ENCODE measurements around the gene LCN6. TPM values are rescaled to one million over a fixed set of nuclear protein-coding genes. Genes with fewer than 3 reads are reported as not detected.

Gene LCN6
- polyA plus RNA-seq, 1 donor (not counting 4 experiments of a cell fraction or from before 2014, with no cell fraction given) = not detected

GRCh38 chr9:136774416-136775045 is 26.2 kb upstream of the LCN6 start:
- FAIRE-seq (no peak), DNase-seq (ENCODE audit: low read depth, low spot score) (no peak)
- no peaks in the 10 kb centered on the region for H3K36me3 ChIP-seq (ENCODE audit: control insufficient read depth in 2 of 2, extremely low read depth in 1 of 2, insufficient read depth in 2 of 2, low read length in 2 of 2)
- no peak overlapping the region for H3K4me3 ChIP-seq (ENCODE audit: control insufficient read depth in 2 of 3, extremely low read depth in 1 of 3, insufficient read depth in 2 of 3, low read depth in 1 of 3, low read length in 3 of 3)
- H3K27ac ChIP-seq (ENCODE audit: control insufficient read depth, insufficient read depth, low read length) = no peak overlapping the region
- dilution Hi-C loops (cut with MboI; ENCODE audit: extremely low pct_ligation_motif_present, low sequenced_read_pairs) = no loop called here
- TF ChIP-seq CTCF (optimal IDR thresholded peaks at IDR 0.05 in 1 of 3, IDR thresholded peaks at IDR 0.05 in 1 of 3, conservative IDR thresholded peaks at IDR 0.05 in 1 of 3; ENCODE audit: extremely low read depth in 1 of 3, insufficient read depth in 2 of 3, low read length in 3 of 3) = no peak
- TF ChIP-seq EZH2 (IDR thresholded peaks at IDR 0.05; ENCODE audit: low read length) = no peak
- H3K9me1 ChIP-seq (ENCODE audit: control insufficient read depth, extremely low read depth, insufficient read depth, low read length) = no peaks in the 10 kb centered on the region
- no peak overlapping the region for H3K4me2 ChIP-seq (ENCODE audit: control insufficient read depth, extremely low read depth, insufficient read depth, low read depth, low read length)
- H3K9ac ChIP-seq (ENCODE audit: control insufficient read depth, extremely low read depth, insufficient read depth, low read length) = no peak overlapping the region
- no peak overlapping the region for H2AFZ ChIP-seq (ENCODE audit: control insufficient read depth, low read length)
- H3K9me3 ChIP-seq (ENCODE audit: control insufficient read depth, low read depth, low read length) = peaks cover 5% of the 10 kb centered on the region
- peaks cover 17% of the 10 kb centered on the region for H3K27me3 ChIP-seq (ENCODE audit: control insufficient read depth, extremely low read depth, insufficient read depth, low read length)
- H3K4me1 ChIP-seq (ENCODE audit: control insufficient read depth, extremely low read depth, insufficient read depth, low read length) = no peaks in the 10 kb centered on the region
- no peaks in the 10 kb centered on the region for H3K79me2 ChIP-seq (ENCODE audit: control insufficient read depth, insufficient read depth, low read length)
- no peaks in the 10 kb centered on the region for H4K20me1 ChIP-seq (ENCODE audit: control insufficient read depth, extremely low read depth, insufficient read depth, low read length)

DNA sequence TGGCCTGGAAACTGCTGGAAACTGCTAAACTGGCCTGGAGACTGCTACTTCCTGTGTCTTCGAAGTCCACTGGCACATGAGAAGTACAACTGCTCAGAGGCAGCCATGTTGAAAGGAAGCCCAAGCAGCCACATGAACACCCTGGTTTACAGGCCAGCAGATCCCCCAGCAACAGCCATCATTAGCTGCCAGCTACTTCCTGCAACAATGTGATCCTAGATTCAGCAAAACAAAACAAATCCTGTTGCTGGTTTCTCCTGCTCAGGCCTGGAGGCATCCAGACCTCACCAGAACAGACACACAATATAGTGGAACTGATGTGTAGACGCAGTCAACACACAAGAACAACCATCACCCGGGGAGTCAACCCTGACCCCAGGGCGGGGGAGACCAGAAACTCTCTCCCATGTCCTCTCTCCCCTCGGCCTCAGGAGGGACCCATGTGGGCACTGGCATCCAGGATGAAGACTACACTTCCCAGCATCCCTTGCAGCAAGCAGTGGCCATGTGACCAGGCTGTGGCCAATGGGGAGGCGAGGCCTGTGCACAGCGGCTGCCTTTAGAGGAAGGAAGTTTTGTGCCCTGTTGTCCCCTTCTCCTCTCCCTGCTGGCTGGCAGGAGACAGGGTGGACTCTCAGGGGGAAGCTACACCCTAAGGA is 25.2 kb upstream of the LCN6 start:
- no peak overlapping the region for H3K27ac ChIP-seq (ENCODE audit: control insufficient read depth, insufficient read depth, low read length)
- H3K4me2 ChIP-seq (ENCODE audit: control insufficient read depth, extremely low read depth, insufficient read depth, low read depth, low read length) = no peak overlapping the region
- dilution Hi-C loops (cut with MboI; ENCODE audit: extremely low pct_ligation_motif_present, low sequenced_read_pairs) = no loop called here
- DNase-seq (ENCODE audit: low read depth, low spot score) = no peak
- no peaks in the 10 kb centered on the region for H3K4me1 ChIP-seq (ENCODE audit: control insufficient read depth, extremely low read depth, insufficient read depth, low read length)
- FAIRE-seq = no peak
- H3K9me3 ChIP-seq (ENCODE audit: control insufficient read depth, low read depth, low read length) = peaks cover 5% of the 10 kb centered on the region
- H3K9me1 ChIP-seq (ENCODE audit: control insufficient read depth, extremely low read depth, insufficient read depth, low read length) = no peaks in the 10 kb centered on the region
- H4K20me1 ChIP-seq (ENCODE audit: control insufficient read depth, extremely low read depth, insufficient read depth, low read length) = no peaks in the 10 kb centered on the region
- H3K9ac ChIP-seq (ENCODE audit: control insufficient read depth, extremely low read depth, insufficient read depth, low read length) = no peak overlapping the region
- TF ChIP-seq EZH2 (IDR thresholded peaks at IDR 0.05; ENCODE audit: low read length) (no peak), CTCF (optimal IDR thresholded peaks at IDR 0.05 in 1 of 3, IDR thresholded peaks at IDR 0.05 in 1 of 3, conservative IDR thresholded peaks at IDR 0.05 in 1 of 3; ENCODE audit: extremely low read depth in 1 of 3, insufficient read depth in 2 of 3, low read length in 3 of 3) (no peak)
- no peak overlapping the region for H3K4me3 ChIP-seq (ENCODE audit: control insufficient read depth in 2 of 3, extremely low read depth in 1 of 3, insufficient read depth in 2 of 3, low read depth in 1 of 3, low read length in 3 of 3)
- H3K36me3 ChIP-seq (ENCODE audit: control insufficient read depth in 2 of 2, extremely low read depth in 1 of 2, insufficient read depth in 2 of 2, low read length in 2 of 2) = no peaks in the 10 kb centered on the region
- no peaks in the 10 kb centered on the region for H3K79me2 ChIP-seq (ENCODE audit: control insufficient read depth, insufficient read depth, low read length)
- H2AFZ ChIP-seq (ENCODE audit: control insufficient read depth, low read length) = no peak overlapping the region
- peaks cover 15% of the 10 kb centered on the region for H3K27me3 ChIP-seq (ENCODE audit: control insufficient read depth, extremely low read depth, insufficient read depth, low read length)
